Uterus (tissue), 4 donors: ENCODE data around the gene KRT86. TPM values are rescaled to one million over a fixed set of nuclear protein-coding genes. Genes with fewer than 3 reads are reported as not detected.

ENCODE experiments used
- DNase-seq, 2 donors: peaks; one replicate each; pipeline ENCODE4 v3.0.0-alpha.2; 2019 to 2020
- H3K27ac ChIP-seq, 2 donors: fragments of 200-600 bp; sonication (generic); 1 replicate in 1 of 2; 2 replicates in 1 of 2; pipeline ENCODE4 v1.5.1; 2016 to 2018
- H3K27me3 ChIP-seq, 2 donors: fragments of 200-600 bp; sonication (generic); one replicate each; pipeline ENCODE4 v1.5.1; 2018 to 2019; ENCODE audit warnings: control low read depth in 1 of 2
- H3K36me3 ChIP-seq, 2 donors: fragments of 200-600 bp; sonication (generic); one replicate each; pipeline ENCODE4 v1.5.1; 2019; ENCODE audit warnings: control low read depth in 1 of 2
- H3K4me1 ChIP-seq, 2 donors: fragments of 200-600 bp; sonication (generic); one replicate each; pipeline ENCODE4 v1.5.1; 2018 to 2019; ENCODE audit warnings: control low read depth in 1 of 2
- H3K4me3 ChIP-seq, 2 donors: fragments of 200-600 bp; sonication (generic); 1 replicate in 1 of 2; 2 replicates in 1 of 2; pipeline ENCODE4 v1.5.1; 2018 to 2019; ENCODE audit warnings: mild to moderate bottlenecking in 1 of 2
- H3K9me3 ChIP-seq, 2 donors: fragments of 200-600 bp; sonication (generic); one replicate each; pipeline ENCODE4 v1.5.1; 2019; ENCODE audit warnings: control low read depth in 1 of 2
- POLR2A ChIP-seq, 2 donors: fragments of 450-650 bp; IDR thresholded peaks; one replicate each; pipeline ENCODE4 v1.6.1; 2016; ENCODE audit warnings: antibody characterized with exemption in 2 of 2, mild to moderate bottlenecking in 1 of 2, moderate library complexity in 1 of 2
- intact Hi-C: fragments of 100-400 bp; cut with DNase I; formaldehyde crosslinking; loops from one replicate; pipeline ENCODE4 v1.15.1; 2023; ENCODE audit warnings: low total_unique reads
- total RNA-seq, 4 donors: library from RNA; depleted of rRNA in 3 of 4; stranded (reverse); fragments of >200 nt in 3 of 4; gene quantifications; one replicate each; pipeline versions ENCODE4 v1.1.0 to v1.2.4, GENCODE V29; 2014 to 2023
- TF ChIP-seq, protein P1 (sequence below), 4 experiments: fragments of 200-600 bp in 2 of 4; fragments of 450-650 bp in 2 of 4; sonication (generic) in 2 of 4; IDR thresholded peaks; one replicate each; pipeline ENCODE4 v1.5.1; 2016 to 2019; ENCODE audit warnings: antibody characterized with exemption in 4 of 4, mild to moderate bottlenecking in 2 of 4, moderate library complexity in 1 of 4
- donor health status: DM: yes; HTN: yes; CAD: no.

The KRT86 gene
- total RNA-seq, 4 donors from 2014 or later = 0.35 TPM; not detected in 3

DNA sequence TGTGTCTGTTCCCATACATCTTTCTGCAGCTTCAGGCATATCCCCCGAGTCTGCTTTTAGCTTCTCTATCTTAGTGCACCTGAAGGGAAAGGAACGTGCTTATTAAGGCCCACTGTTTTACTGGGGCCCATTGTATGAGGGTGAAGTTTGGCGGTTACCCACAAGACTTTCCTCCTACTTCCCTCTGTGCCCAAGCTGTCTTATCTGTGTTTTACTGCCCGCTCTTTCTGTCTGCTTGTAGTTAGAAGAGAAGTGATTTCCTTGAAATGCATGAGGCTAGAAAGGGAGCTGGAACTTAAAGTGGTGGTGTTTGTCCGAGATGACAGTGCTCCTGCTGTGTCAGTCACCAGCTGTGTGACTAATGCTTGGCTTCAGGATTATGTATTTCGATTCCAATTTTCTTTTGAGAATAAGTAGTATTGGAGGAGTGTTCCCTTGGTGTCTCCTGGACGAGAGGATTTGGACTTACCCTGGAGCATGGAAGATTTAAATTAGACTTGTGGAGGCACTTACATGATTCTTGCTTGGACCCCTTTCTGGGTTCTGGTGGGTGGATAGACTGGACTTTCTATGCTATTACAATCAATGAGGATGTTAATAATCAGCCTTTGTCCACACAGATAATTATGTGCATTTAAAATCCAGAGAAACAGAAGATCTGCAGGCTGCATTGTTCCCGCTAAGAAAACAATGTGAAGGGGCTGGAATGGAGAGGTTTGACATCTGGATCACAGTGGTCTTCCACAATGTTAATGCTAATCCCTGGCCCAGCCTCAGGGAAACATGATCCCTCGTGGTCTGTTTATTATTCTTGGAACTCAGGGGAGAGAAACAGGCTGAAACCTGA lies 13.9 kb upstream of the KRT86 start:
- intact Hi-C loops = no loop called here
- DNase-seq = no peak
- Histone ChIP-seq H3K27me3 (peaks cover 0 to 8% of the 10 kb centered on the region in 2 donors), H3K9me3 (no peaks in the 10 kb centered on the region), H3K4me1 (peaks cover 0 to 8% of the 10 kb centered on the region in 2 donors), H3K4me3 (no peak overlapping the region), H3K27ac (no peak overlapping the region), H3K36me3 (no peaks in the 10 kb centered on the region)
- no peak for TF ChIP-seq POLR2A (IDR thresholded peaks at IDR 0.05)
- TF ChIP-seq, protein P1, sequence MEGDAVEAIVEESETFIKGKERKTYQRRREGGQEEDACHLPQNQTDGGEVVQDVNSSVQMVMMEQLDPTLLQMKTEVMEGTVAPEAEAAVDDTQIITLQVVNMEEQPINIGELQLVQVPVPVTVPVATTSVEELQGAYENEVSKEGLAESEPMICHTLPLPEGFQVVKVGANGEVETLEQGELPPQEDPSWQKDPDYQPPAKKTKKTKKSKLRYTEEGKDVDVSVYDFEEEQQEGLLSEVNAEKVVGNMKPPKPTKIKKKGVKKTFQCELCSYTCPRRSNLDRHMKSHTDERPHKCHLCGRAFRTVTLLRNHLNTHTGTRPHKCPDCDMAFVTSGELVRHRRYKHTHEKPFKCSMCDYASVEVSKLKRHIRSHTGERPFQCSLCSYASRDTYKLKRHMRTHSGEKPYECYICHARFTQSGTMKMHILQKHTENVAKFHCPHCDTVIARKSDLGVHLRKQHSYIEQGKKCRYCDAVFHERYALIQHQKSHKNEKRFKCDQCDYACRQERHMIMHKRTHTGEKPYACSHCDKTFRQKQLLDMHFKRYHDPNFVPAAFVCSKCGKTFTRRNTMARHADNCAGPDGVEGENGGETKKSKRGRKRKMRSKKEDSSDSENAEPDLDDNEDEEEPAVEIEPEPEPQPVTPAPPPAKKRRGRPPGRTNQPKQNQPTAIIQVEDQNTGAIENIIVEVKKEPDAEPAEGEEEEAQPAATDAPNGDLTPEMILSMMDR (IDR thresholded peaks at IDR 0.05) = no peak

- H3K4me3 ChIP-seq = no peak overlapping the region
- H3K9me3 ChIP-seq = no peaks in the 10 kb centered on the region
- no peak overlapping the region for H3K27ac ChIP-seq
- H3K4me1 ChIP-seq = peaks cover 0 to 8% of the 10 kb centered on the region in 2 donors
- TF ChIP-seq, protein P1 (IDR thresholded peaks at IDR 0.05) = no peak
- no peak for TF ChIP-seq POLR2A (IDR thresholded peaks at IDR 0.05)
- intact Hi-C loops = no loop called here
- H3K27me3 ChIP-seq = peaks cover 0 to 8% of the 10 kb centered on the region in 2 donors
- no peaks in the 10 kb centered on the region for H3K36me3 ChIP-seq
- DNase-seq = no peak
Measured at GRCh38 chr12:52261208-52261484, 13.3 kb upstream of the KRT86 start.

- peaks cover 0 to 8% of the 10 kb centered on the region in 2 donors for H3K4me1 ChIP-seq
- no peak overlapping the region for H3K4me3 ChIP-seq
- H3K27me3 ChIP-seq = peaks cover 0 to 8% of the 10 kb centered on the region in 2 donors
- no peaks in the 10 kb centered on the region for H3K9me3 ChIP-seq
- DNase-seq = no peak
- intact Hi-C loops = no loop called here
- TF ChIP-seq, protein P1 (IDR thresholded peaks at IDR 0.05) = no peak
- TF ChIP-seq POLR2A (IDR thresholded peaks at IDR 0.05) = no peak
- H3K36me3 ChIP-seq = no peaks in the 10 kb centered on the region
- no peak overlapping the region for H3K27ac ChIP-seq
Measured at GRCh38 chr12:52262286-52262685, 12.2 kb upstream of the KRT86 start.

DNA sequence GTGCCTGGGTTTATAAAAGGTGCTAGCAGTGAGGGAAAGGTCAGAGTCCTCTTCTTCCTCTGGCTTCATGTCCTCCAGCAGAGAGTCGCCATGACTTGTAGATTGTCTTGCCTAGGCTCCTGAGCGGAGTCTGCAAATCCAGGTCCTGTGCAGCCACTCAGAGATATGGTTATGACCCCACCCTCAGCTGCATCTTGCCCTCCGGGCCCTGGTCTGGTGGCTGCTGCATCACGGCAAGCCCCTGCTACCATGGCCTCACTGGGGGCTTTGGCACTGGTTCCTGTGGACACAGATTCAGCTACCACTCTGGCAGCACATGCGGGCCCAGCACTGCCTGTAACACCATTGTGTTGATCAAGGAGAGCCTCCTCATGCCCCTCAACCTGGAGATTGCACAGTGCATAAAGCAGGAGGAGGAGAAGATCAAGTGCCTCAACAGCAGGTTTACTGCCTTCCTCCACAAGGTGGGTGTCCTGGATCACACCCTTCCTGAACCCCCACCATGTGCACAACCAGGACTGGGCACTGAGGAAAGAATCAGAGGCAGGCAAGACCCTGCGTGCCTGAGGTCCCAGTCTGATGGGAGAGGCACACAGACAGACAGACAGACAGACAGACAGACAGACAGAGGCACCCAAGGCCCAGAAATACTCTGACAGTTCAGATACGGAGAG lies 10.5 kb upstream of the KRT86 start:
- no peaks in the 10 kb centered on the region for H3K36me3 ChIP-seq
- H3K9me3 ChIP-seq = no peaks in the 10 kb centered on the region
- no peak overlapping the region for H3K4me3 ChIP-seq
- peaks cover 0 to under 1% of the 10 kb centered on the region in 2 donors for H3K4me1 ChIP-seq
- intact Hi-C loops = no loop called here
- TF ChIP-seq, protein P1 (IDR thresholded peaks at IDR 0.05) = no peak
- TF ChIP-seq POLR2A (IDR thresholded peaks at IDR 0.05) = no peak
- DNase-seq = no peak
- H3K27me3 ChIP-seq = peaks cover 0 to under 1% of the 10 kb centered on the region in 2 donors
- H3K27ac ChIP-seq = no peak overlapping the region

DNA sequence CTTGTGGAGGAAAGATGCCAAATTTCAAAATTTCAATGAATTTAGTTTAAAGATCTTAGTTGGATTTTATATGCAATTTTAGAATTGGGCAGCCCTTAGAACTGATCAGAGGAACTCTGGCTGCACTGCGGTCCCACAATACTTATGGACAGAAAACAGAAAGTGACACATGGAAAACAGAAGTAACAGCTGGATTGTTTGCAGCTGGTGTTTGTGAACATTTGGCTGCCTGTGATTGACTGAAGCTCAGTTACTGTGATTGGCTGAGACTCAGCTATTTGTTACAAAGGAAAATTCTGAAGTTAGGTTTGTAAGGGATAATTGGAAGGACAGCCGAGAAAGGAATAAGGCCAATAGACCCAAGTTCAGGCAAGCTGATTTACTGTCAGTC lies 10.0 kb upstream of the KRT86 start:
- intact Hi-C loops = no loop called here
- TF ChIP-seq, protein P1 (IDR thresholded peaks at IDR 0.05) = no peak
- no peak for TF ChIP-seq POLR2A (IDR thresholded peaks at IDR 0.05)
- Histone ChIP-seq H3K27me3 (no peaks in the 10 kb centered on the region), H3K4me1 (no peaks in the 10 kb centered on the region), H3K4me3 (no peak overlapping the region), H3K9me3 (no peaks in the 10 kb centered on the region), H3K27ac (no peak overlapping the region), H3K36me3 (no peaks in the 10 kb centered on the region)
- no peak for DNase-seq
